HG03045 (cell line): ENCODE data around the gene APOBEC3B.
"Not testable (repeated sequence)": the region's sequence is repeated elsewhere in the genome, so short reads cannot be mapped to it uniquely, and the experiment has no call there.

Experiments
- ATAC-seq: cut with Tn5 transposase; IDR thresholded peaks from one replicate; pipeline ENCODE4 v1.9.1; 2021; ENCODE audit warnings: mild to moderate bottlenecking, moderate library complexity; ENCODE audit not compliant: unreplicated experiment

APOBEC3B gene

GRCh38 chr22:38965614-38966379 is 16.4 kb upstream of the APOBEC3B start:
- ATAC-seq, result no peak

- ATAC-seq, result no peak
These were observed 15.8 kb upstream of the APOBEC3B start for GRCh38 chr22:38966380-38966702.

GRCh38 chr22:38966942-38967341 is 15.2 kb upstream of the APOBEC3B start:
- ATAC-seq, result no peak

GRCh38 chr22:38967451-38968450 is 14.4 kb upstream of the APOBEC3B start:
- no peak for ATAC-seq

- ATAC-seq, result no peak
These were observed 13.3 kb upstream of the APOBEC3B start for GRCh38 chr22:38968801-38969200.

GRCh38 chr22:38970551-38970950 is 11.6 kb upstream of the APOBEC3B start:
- ATAC-seq, result no peak

GRCh38 chr22:38971202-38971601 is 10.9 kb upstream of the APOBEC3B start:
- no peak for ATAC-seq

- no peak for ATAC-seq
These were observed 10.4 kb upstream of the APOBEC3B start for GRCh38 chr22:38971791-38972190.

GRCh38 chr22:38972558-38972957 is 9.6 kb upstream of the APOBEC3B start:
- ATAC-seq, result no peak

- ATAC-seq, result no peak
These were observed 8.6 kb upstream of the APOBEC3B start for GRCh38 chr22:38973289-38974169.

- no peak for ATAC-seq
These were observed 7.8 kb upstream of the APOBEC3B start for GRCh38 chr22:38974170-38974825.

GRCh38 chr22:38974826-38975175 is 7.3 kb upstream of the APOBEC3B start:
- ATAC-seq, result no peak

- not testable (repeated sequence) for ATAC-seq
These were observed 4.9 kb upstream of the APOBEC3B start for GRCh38 chr22:38977289-38977688.

- ATAC-seq, result not testable (repeated sequence)
These were observed 1.6 kb upstream of the APOBEC3B start for GRCh38 chr22:38980587-38980986.

GRCh38 chr22:38981005-38981991 is 849 bp upstream of the APOBEC3B start:
- ATAC-seq, result peak; percentile 3

GRCh38 chr22:38984224-38984623 is 2.1 kb downstream of the APOBEC3B start:
- ATAC-seq, result no peak

GRCh38 chr22:38984784-38985757 is 2.9 kb downstream of the APOBEC3B start:
- ATAC-seq, result peak; percentile 58

- ATAC-seq, result no peak
These were observed 4.5 kb downstream of the APOBEC3B start for GRCh38 chr22:38986629-38987028.
